LNCaP clone FGC (cell line): ENCODE measurements around the gene TGFB1.
A peak's percentile ranks its signal among the peaks of the same experiment; 100 is the strongest.

Experiments
- DNase-seq: peaks from one replicate; pipeline ENCODE4 v3.0.0-alpha.2; 2011; ENCODE audit warnings: low read depth
- H3K4me3 ChIP-seq: 2 replicates; pipeline ENCODE4 v1.5.1; 2011; ENCODE audit warnings: mild to moderate bottlenecking, low read depth, low read length, control low read depth
- TF ChIP-seq, protein P1 (sequence below): IDR thresholded peaks from 2 replicates; pipeline ENCODE4 v1.5.1; 2012; ENCODE audit warnings: mild to moderate bottlenecking; ENCODE audit not compliant: control insufficient read depth, insufficient read depth; ENCODE audit errors: extremely low read depth

The TGFB1 gene

DNA sequence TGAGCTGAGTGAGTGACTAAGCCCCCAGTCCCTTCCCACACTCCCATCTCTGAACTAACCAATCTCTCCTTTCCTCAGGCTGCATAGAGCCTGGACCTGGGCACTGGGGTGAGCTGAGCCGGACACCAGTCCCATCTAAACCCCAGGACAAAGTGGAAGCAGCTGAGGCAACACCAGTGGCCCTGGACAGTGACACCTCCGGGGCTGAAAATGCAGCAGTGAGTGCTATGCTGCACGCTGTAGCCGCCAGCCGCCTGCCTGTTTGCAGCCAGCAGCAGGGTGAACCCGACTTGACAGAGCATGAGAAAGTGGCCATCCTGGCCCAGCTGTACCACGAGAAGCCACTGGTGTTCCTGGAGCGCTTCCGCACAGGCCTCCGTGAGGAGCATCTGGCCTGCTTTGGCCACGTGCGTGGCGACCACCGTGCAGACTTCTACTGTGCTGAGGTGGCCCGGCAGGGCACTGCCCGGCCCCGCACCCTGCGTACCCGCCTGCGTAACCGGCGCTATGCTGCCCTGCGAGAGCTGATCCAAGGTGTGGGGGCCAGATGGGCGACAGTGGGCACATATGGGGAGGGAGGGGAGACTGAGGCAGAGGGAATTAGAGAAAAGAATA lies 37.3 kb downstream of the TGFB1 start:
- TF ChIP-seq, protein P1, sequence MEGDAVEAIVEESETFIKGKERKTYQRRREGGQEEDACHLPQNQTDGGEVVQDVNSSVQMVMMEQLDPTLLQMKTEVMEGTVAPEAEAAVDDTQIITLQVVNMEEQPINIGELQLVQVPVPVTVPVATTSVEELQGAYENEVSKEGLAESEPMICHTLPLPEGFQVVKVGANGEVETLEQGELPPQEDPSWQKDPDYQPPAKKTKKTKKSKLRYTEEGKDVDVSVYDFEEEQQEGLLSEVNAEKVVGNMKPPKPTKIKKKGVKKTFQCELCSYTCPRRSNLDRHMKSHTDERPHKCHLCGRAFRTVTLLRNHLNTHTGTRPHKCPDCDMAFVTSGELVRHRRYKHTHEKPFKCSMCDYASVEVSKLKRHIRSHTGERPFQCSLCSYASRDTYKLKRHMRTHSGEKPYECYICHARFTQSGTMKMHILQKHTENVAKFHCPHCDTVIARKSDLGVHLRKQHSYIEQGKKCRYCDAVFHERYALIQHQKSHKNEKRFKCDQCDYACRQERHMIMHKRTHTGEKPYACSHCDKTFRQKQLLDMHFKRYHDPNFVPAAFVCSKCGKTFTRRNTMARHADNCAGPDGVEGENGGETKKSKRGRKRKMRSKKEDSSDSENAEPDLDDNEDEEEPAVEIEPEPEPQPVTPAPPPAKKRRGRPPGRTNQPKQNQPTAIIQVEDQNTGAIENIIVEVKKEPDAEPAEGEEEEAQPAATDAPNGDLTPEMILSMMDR: no peak
- DNase-seq: no peak
- H3K4me3 ChIP-seq: no peak overlapping the region

DNA sequence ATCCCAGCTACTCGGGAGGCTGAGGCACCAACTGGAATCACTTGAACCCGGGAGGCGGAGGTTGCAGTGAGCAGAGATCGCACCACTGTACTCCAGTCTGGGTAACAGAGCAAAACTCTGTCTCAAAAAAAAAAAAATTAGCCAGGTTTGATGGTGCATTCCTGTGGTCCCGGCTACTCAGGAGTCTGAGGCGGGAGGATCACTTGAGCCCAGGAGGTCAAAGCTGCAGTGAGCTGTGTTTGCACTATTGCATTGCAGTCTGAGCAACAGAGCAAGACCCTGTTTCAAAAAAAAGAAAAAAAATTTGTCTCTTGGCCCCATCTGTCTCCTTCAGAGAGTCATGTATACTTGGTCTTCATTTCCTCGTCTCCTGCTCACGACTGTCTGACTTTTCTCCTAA lies 42.1 kb downstream of the TGFB1 start:
- no peak for DNase-seq
- TF ChIP-seq, protein P1: no peak
- peak overlapping the region; percentile 67 for H3K4me3 ChIP-seq

DNA sequence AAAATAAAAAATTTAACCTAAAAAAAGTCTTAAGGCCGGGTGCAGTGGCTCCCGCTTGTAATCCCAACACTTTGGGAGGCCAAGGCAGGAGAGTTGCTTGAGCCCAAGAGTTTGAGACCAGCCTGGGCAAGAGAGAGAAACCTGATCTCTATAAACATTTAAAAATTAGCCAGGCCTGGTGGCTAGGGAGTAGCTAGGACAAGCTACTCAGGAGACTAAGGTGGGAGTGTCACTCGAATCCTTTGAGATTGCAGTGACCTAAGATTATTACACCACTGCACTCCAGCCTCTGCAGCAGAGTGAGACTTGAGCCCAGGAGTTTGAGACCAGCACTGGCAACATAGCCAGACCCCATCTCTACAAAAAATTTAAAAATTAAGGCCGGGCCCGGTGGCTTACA lies 42.6 kb downstream of the TGFB1 start:
- no peak for DNase-seq
- TF ChIP-seq, protein P1: no peak

DNA sequence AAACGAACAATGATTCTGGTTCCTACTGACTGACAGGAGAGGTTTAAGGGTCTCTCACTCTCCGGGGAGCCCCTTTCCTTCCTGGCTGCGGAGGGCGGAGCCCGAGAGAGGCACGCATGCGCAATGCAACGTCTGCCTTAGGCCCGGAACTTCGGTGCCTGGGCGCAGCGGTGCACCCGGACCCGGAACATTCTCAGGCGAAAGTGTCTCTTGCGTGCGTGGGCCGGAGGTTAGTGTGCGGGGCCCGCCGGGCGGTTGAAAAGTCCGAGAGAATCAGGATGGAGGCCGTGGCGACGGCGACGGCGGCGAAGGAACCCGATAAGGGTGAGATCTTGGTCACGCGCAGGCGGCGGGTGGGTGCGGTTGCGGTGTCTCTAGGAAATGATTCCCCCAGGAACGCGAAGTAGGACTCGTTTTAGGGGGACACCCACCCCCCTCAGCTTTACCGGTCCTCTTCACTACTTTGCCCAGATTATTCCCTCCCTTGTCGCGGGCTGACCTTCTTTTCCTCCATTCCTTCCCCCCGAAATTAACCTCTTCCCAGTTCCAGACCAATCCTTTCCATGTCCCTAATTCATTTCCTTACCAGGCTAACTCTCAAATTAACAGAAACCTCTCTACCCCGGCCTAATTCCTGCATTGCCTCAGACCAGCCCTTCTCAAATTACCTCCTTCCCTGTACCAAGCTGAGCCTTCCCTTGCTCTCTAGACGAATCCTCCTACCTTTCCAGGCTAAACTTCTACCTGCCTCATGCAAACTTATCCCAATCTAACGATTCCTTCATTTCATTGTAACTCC lies 43.5 kb downstream of the TGFB1 start, which contains the start of gene CCDC97:
Gene CCDC97, plus strand, starts transcription at position 140 of the 799 bp plus-strand sequence. Its CDS starts 139 bp downstream, at position 279.
- peak; percentile 25 for DNase-seq
- peak within 1 kb of the TSS; percentile 67 for H3K4me3 ChIP-seq
- TF ChIP-seq, protein P1: no peak

More for the DNA sequence above, 42.6 kb downstream of the TGFB1 start:
- H3K4me3 ChIP-seq: peak overlapping the region; percentile 67

DNA sequence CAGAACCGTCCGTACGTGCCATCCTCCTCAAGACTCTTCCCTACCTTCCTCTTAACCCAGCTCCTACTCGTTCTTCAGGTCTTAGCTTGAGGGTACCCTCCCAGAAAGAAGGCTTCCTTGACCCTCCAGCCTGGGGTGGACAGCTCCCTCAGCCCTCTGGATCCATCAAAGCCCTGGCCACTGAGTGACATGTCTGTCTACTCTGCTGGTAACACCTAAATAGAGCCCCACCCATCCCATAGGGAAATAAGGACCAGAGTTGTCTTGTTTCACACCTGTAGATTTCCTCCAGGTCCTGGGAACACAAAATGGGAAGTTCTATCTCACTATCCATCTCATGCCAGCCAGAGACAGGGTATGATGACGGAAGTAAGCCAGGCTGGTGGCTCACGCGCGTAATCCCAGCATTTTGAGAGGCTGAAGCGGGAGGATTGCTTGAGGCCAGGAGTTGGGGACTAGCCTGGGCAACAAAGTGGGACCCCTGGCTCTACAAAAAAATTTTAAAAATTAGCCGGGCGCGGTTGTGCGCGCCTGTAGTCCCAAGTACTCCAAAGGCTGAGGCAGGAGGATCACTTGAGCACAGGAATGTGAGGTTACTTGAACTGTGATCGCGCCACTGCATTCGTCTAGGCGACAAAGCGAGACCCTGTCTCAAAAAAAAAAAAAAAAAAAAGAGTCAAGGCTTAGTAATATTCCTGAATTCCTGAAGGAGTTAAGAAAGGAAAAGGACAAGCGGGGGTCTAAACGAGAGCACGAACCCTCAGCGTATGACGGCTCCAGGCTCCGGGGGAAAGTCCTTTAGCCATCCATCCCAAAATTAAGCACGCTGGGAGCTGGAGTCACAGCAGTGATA lies 44.3 kb downstream of the TGFB1 start:
- DNase-seq: no peak

More for the DNA sequence above, 44.3 kb downstream of the TGFB1 start:
- peak overlapping the region; percentile 67 for H3K4me3 ChIP-seq
- TF ChIP-seq, protein P1: no peak
